SK-N-SH treated with all-trans-retinoic acid at 6 μM for 48 hours (cell line): Measurements from ENCODE around the gene NAP1L4.
"Not testable (repeated sequence)": the region's sequence is repeated elsewhere in the genome, so short reads cannot be mapped to it uniquely, and the experiment has no call there.

ENCODE experiments used
- ATAC-seq: fragments of 200-7000 bp; cut with Tn5 transposase; 3 replicates; pipeline ENCODE4 v1.9.1; 2020; ENCODE audit warnings: mild to moderate bottlenecking, moderate library complexity
- ARNTL ChIP-seq: fragments of 450-650 bp; formaldehyde crosslinking; IDR thresholded peaks from 2 replicates; pipeline ENCODE4 v1.5.0; 2020; ENCODE audit warnings: low read depth, mild to moderate bottlenecking, moderate library complexity, borderline replicate concordance
- BACH2 ChIP-seq: fragments of 250-450 bp; sonication (Bioruptor Pico); IDR thresholded peaks from 2 replicates; pipeline ENCODE4 v1.9.0; 2021; ENCODE audit warnings: mild to moderate bottlenecking, borderline replicate concordance
- CSDC2 ChIP-seq: fragments of 250-450 bp; sonication (Bioruptor Pico); IDR thresholded peaks from 2 replicates; pipeline ENCODE4 v1.5.0; 2020; ENCODE audit warnings: mild to moderate bottlenecking, moderate library complexity
- ESRRG ChIP-seq: fragments of 250-450 bp; sonication (Bioruptor Pico); IDR thresholded peaks from 2 replicates; pipeline ENCODE4 v1.6.1; 2021; ENCODE audit warnings: mild to moderate bottlenecking
- GLIS3 ChIP-seq: fragments of 250-450 bp; sonication (Bioruptor Pico); IDR thresholded peaks from 2 replicates; pipeline ENCODE4 v1.5.0; 2020; ENCODE audit warnings: mild to moderate bottlenecking, moderate library complexity
- ISL1 ChIP-seq: fragments of 250-450 bp; sonication (Bioruptor Pico); IDR thresholded peaks from 2 replicates; pipeline ENCODE4 v2.1.2; 2022; ENCODE audit warnings: mild to moderate bottlenecking, moderate library complexity
- OSR1 ChIP-seq: fragments of 250-450 bp; sonication (Bioruptor Pico); IDR thresholded peaks from 2 replicates; pipeline ENCODE4 v1.8.0; 2022; ENCODE audit warnings: moderate library complexity, mild to moderate bottlenecking, inconsistent platforms
- PATZ1 ChIP-seq: fragments of 250-450 bp; sonication (Bioruptor Pico); IDR thresholded peaks from 2 replicates; pipeline ENCODE4 v1.8.0; 2020; ENCODE audit warnings: mild to moderate bottlenecking, moderate library complexity, borderline replicate concordance
- POU6F1 ChIP-seq: fragments of 250-450 bp; sonication (Bioruptor Pico); IDR thresholded peaks from 2 replicates; pipeline ENCODE4 v1.8.0; 2021; ENCODE audit warnings: low read depth, mild to moderate bottlenecking, moderate library complexity, borderline replicate concordance
- RARB ChIP-seq: fragments of 250-450 bp; sonication (Bioruptor Pico); IDR thresholded peaks from 2 replicates; pipeline ENCODE4 v1.8.0; 2021; ENCODE audit warnings: mild to moderate bottlenecking, moderate library complexity
- SNAI2 ChIP-seq: fragments of 250-450 bp; sonication (Bioruptor Pico); IDR thresholded peaks from 2 replicates; pipeline ENCODE4 v1.5.0; 2020; ENCODE audit warnings: mild to moderate bottlenecking, moderate library complexity
- TCF4 ChIP-seq: fragments of 250-450 bp; sonication (Bioruptor Pico); IDR thresholded peaks from 2 replicates; pipeline ENCODE4 v1.8.0; 2021; ENCODE audit warnings: mild to moderate bottlenecking, moderate library complexity, borderline replicate concordance
- TOX ChIP-seq: fragments of 250-450 bp; sonication (Bioruptor Pico); IDR thresholded peaks from 2 replicates; pipeline ENCODE4 v1.8.0; 2021; ENCODE audit warnings: mild to moderate bottlenecking, moderate library complexity, borderline replicate concordance
- TSHZ2 ChIP-seq: fragments of 250-450 bp; sonication (Bioruptor Pico); IDR thresholded peaks from 2 replicates; pipeline ENCODE4 v1.5.0; 2020; ENCODE audit warnings: mild to moderate bottlenecking, moderate library complexity
- ZC3H10 ChIP-seq: fragments of 250-450 bp; sonication (Bioruptor Pico); IDR thresholded peaks from 2 replicates; pipeline ENCODE4 v1.5.1; 2021; ENCODE audit warnings: mild to moderate bottlenecking, moderate library complexity
- ZFP3 ChIP-seq: fragments of 250-450 bp; sonication (Bioruptor Pico); IDR thresholded peaks from 2 replicates; pipeline ENCODE4 v1.5.0; 2020; ENCODE audit warnings: mild to moderate bottlenecking, moderate library complexity
- ZFP30 ChIP-seq: fragments of 450-650 bp; formaldehyde crosslinking; IDR thresholded peaks from 2 replicates; pipeline ENCODE4 v1.5.0; 2022; ENCODE audit warnings: mild to moderate bottlenecking, moderate library complexity
- ZNF565 ChIP-seq: fragments of 450-650 bp; formaldehyde crosslinking; conservative IDR thresholded peaks from 2 replicates; pipeline ENCODE4 v1.5.0; 2020; ENCODE audit warnings: low read depth, mild to moderate bottlenecking, moderate library complexity
- ZNF70 ChIP-seq: fragments of 450-650 bp; formaldehyde crosslinking; IDR thresholded peaks from 2 replicates; pipeline ENCODE4 v1.5.0; 2020; ENCODE audit warnings: mild to moderate bottlenecking, moderate library complexity
- ZNF8 ChIP-seq: fragments of 450-650 bp; formaldehyde crosslinking; IDR thresholded peaks from 2 replicates; pipeline ENCODE4 v1.5.0; 2020; ENCODE audit warnings: mild to moderate bottlenecking, moderate library complexity
- TF ChIP-seq, protein P1 (sequence below): fragments of 250-450 bp; sonication (Bioruptor Pico); IDR thresholded peaks from 2 replicates; pipeline ENCODE4 v1.5.1; 2021; ENCODE audit warnings: mild to moderate bottlenecking, moderate library complexity

Gene NAP1L4

GRCh38 chr11:2909133-2909902, 82.8 kb downstream of the NAP1L4 start:
- no peak for TF ChIP-seq SNAI2 (CRISPR knock-in tag)
- TF ChIP-seq ZFP30 (CRISPR knock-in tag): no peak
- TF ChIP-seq ZNF565 (CRISPR knock-in tag): no peak
- no peak for TF ChIP-seq ARNTL (CRISPR knock-in tag)
- TF ChIP-seq PATZ1 (CRISPR knock-in tag): no peak
- no peak for TF ChIP-seq TSHZ2 (CRISPR knock-in tag)
- TF ChIP-seq ZNF70: no peak
- no peak for TF ChIP-seq POU6F1
- no peak for TF ChIP-seq ZNF8 (CRISPR knock-in tag)
- TF ChIP-seq GLIS3 (CRISPR knock-in tag): no peak
- TF ChIP-seq RARB (CRISPR knock-in tag): no peak
- no peak for TF ChIP-seq ISL1 (CRISPR knock-in tag)
- ATAC-seq: no peak

GRCh38 chr11:2908130-2908529, 84.0 kb downstream of the NAP1L4 start:
- ATAC-seq: no peak
- no peak for TF ChIP-seq OSR1 (CRISPR knock-in tag)
- TF ChIP-seq ZFP3 (CRISPR knock-in tag): no peak
- no peak for TF ChIP-seq TOX (CRISPR knock-in tag)
- TF ChIP-seq GLIS3 (CRISPR knock-in tag): no peak
- no peak for TF ChIP-seq ZNF565 (CRISPR knock-in tag)
- TF ChIP-seq BACH2 (CRISPR knock-in tag): no peak
- TF ChIP-seq ZFP30 (CRISPR knock-in tag): no peak
- no peak for TF ChIP-seq ZC3H10 (CRISPR knock-in tag)
- TF ChIP-seq, protein P1, sequence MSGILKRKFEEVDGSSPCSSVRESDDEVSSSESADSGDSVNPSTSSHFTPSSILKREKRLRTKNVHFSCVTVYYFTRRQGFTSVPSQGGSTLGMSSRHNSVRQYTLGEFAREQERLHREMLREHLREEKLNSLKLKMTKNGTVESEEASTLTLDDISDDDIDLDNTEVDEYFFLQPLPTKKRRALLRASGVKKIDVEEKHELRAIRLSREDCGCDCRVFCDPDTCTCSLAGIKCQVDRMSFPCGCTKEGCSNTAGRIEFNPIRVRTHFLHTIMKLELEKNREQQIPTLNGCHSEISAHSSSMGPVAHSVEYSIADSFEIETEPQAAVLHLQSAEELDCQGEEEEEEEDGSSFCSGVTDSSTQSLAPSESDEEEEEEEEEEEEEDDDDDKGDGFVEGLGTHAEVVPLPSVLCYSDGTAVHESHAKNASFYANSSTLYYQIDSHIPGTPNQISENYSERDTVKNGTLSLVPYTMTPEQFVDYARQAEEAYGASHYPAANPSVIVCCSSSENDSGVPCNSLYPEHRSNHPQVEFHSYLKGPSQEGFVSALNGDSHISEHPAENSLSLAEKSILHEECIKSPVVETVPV (CRISPR knock-in tag): no peak
- no peak for TF ChIP-seq TSHZ2 (CRISPR knock-in tag)
- no peak for TF ChIP-seq CSDC2
- TF ChIP-seq TCF4 (CRISPR knock-in tag): no peak
- TF ChIP-seq ESRRG (CRISPR knock-in tag): no peak
- no peak for TF ChIP-seq ISL1 (CRISPR knock-in tag)
- no peak for TF ChIP-seq ZNF70
- TF ChIP-seq ARNTL (CRISPR knock-in tag): no peak

DNA sequence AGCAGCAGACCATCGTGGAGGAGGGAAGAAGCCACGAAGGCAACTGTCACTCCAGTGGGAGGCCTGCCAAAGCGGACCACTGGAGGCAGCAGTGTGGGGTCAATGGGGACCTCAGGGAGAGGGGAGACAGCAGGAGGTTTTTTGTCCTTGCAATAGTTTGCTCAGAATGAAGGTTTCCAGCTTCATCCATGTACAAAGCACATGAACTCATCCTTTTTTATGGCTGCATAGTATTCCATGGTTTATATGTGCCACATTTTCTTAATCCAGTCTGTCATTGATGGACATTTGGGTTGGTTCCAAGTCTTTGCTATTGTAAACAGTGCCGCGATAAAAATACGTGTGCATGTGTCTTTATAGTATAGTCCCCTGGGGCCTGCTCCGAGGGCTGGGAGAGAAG, 86.8 kb downstream of the NAP1L4 start:
- ATAC-seq: not testable (repeated sequence)
